GM20000 (cell line): ENCODE measurements around the gene DYRK3.

Experiments
- DNase-seq: peaks from one replicate; pipeline ENCODE4 v3.0.0; 2012; ENCODE audit warnings: low spot score
- TF ChIP-seq, protein P1 (sequence below): IDR thresholded peaks from 2 replicates; pipeline ENCODE4 v1.5.1; 2012; ENCODE audit warnings: mild to moderate bottlenecking, control low read depth; ENCODE audit errors: extremely low read depth, missing control alignments

Gene DYRK3

DNA sequence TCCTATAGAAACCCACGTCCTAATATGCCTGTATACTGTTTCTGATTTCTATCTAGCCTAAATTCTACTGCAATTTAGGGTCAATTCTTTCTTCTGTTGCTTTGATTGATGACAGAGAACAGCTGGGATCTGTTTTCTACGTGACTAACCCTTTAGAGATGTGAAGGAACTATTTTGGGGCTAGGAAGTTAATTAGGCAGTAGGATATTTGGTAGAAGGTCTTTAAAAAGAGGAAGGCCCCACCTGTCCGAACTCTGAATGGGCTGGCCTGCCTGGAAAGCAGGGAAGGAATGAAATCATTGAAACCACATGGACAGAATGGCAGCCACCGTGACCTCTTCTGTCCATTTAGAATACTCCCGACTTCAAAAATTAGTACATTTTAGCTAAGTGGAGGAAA lies 44.1 kb upstream of the DYRK3 start:
- TF ChIP-seq, protein P1, sequence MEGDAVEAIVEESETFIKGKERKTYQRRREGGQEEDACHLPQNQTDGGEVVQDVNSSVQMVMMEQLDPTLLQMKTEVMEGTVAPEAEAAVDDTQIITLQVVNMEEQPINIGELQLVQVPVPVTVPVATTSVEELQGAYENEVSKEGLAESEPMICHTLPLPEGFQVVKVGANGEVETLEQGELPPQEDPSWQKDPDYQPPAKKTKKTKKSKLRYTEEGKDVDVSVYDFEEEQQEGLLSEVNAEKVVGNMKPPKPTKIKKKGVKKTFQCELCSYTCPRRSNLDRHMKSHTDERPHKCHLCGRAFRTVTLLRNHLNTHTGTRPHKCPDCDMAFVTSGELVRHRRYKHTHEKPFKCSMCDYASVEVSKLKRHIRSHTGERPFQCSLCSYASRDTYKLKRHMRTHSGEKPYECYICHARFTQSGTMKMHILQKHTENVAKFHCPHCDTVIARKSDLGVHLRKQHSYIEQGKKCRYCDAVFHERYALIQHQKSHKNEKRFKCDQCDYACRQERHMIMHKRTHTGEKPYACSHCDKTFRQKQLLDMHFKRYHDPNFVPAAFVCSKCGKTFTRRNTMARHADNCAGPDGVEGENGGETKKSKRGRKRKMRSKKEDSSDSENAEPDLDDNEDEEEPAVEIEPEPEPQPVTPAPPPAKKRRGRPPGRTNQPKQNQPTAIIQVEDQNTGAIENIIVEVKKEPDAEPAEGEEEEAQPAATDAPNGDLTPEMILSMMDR: no peak
- DNase-seq: no peak

DNA sequence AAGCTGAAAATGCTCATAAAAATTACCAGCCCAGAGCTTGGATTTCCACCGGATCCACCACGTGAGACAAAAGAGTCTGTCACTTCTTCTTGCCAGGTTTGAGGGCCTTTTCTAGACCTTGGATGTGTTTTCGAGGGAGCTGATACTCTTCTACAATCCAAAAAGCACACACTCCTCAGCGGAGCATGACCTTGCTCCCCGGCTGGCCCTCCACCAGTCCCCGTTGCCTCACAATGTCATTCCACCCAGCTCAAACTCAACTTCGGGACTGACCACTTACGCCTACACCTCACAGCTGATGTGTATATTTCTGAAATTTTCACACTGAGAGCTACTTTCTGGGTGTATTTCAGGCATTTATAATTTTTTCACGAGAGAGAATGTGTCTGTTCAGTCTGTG lies 43.6 kb upstream of the DYRK3 start:
- no peak for DNase-seq
- TF ChIP-seq, protein P1: no peak

DNA sequence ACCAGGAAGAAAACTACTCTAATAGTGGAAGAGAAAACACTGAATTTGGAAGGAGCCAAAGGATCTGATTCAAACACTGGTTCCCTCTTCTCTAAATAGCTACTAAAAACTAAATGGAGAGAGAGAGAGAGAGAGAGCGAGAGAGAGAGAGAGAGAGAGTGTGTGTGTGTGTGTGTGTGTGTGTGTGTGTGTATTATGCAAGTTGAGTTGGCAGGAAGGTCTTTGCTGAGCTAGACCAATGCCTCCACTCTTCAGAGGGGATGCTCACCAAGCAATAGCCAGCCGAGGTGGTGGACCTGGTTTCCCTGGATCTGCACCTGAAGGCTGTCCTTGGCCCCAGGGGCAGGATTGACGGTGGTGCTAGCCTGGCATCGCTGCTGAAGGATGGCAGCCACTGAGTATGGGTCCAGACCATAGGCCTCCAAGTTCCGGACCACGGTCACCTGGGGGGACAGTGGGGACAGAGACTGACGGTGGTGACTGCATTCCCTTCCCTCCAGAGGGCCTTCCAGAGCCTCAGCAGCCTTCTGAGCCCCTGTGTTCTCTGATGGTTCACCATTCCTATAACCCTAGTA lies 41.9 kb upstream of the DYRK3 start:
- TF ChIP-seq, protein P1: no peak
- DNase-seq: no peak

DNA sequence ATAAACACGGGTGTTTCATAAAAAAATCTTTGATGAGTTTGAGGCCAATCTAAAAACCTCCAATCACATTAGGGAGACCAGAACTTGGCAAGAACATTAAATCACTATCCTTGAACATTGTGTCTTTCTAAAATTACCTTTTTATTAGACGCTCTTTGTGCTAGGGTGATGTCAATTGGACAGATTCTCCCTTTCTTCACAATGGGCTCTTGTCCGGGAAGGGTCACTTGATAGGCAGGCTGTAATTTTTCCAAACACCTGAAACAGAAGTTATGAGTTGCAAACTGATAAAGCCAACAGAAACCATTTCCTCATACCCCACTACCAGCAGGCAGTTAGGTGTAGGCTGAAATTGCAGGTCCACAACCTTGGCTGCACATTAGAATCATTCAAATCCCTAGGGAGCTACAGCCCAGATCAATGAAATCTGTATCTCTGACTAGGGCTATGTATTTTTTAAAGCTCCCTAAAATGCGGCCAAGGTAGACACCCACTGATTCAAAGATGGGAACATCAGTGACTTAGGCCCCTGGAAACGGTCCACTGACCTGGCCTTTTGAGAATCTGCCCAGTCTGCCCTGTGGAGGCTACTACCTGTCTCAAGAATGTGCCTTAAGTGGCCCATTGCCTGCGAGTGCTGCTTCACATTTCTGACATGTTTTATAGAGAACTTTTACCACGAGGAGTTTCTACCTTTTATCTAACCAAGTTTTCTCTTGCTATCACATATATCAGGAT lies 39.6 kb upstream of the DYRK3 start:
- DNase-seq: no peak
- TF ChIP-seq, protein P1: no peak

DNA sequence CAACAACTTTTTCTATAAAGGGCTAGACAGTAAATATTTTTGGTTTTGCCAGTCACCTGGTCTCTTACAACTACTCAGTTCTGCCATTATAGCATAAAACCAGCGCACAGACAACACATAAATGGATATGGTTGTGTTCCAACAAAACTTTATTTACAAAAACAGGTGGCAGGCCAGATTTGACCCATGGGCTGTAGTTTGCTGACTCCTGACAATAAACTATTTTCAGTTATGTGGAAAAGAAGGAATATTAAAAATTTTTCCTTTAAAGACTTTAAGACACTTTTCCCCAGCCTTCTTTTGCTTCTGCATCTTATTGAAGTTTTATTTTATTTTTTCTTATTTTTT lies 39.0 kb upstream of the DYRK3 start:
- no peak for DNase-seq
- TF ChIP-seq, protein P1: no peak

DNA sequence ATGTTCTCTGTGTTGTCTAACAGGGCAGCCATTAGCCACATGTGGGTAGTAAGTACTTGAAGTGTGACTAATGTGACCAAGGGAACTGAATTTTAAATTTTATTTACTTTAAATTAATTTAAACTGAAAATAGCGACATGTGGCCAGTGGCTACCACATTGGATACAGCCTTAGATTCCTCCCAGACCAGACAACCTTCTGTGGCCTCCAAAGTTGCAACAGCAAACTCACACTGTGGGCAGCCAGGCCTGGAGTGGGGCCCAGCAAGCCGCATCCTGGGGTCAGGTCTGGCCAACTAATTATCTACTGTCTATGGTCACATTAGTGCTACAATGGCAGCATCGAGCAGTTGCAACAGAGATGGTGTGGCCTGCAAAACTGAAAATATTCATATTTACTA lies 34.8 kb upstream of the DYRK3 start:
- TF ChIP-seq, protein P1: no peak
- no peak for DNase-seq

DNA sequence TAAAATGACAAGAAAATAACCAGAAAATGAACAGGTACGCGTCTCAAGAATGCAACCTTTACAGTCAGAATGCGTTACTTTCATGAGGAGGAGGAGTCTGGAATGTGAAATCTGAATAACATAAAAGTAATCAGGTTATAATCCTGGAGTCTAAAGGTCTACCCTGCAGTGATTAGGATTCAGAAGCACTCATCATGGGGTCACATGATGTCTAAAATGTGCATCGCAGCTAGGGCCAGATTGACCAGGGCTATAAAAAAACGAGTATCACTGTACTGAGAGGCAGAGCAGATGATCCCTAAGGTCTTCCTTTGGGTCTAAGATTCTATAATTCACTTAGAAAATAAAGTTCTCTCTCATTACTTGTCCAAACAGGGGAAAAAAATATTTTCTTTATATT lies 30.5 kb upstream of the DYRK3 start:
- TF ChIP-seq, protein P1: no peak
- DNase-seq: no peak
